Vagina (tissue), 2 donors: ENCODE results near the gene MYO1H. TPM values are rescaled to one million over a fixed set of nuclear protein-coding genes. Genes with fewer than 3 reads are reported as not detected.
"Not testable (repeated sequence)": the region's sequence is repeated elsewhere in the genome, so short reads cannot be mapped to it uniquely, and the experiment has no call there.

Source experiments
- DNase-seq, 2 donors: peaks; one replicate each; pipeline ENCODE4 v3.0.0-alpha.2; 2017; ENCODE audit errors: extremely low spot score in 2 of 2
- H3K27ac ChIP-seq: fragments of 200-600 bp; sonication (generic); one replicate; pipeline ENCODE4 v1.5.1; 2019
- H3K27me3 ChIP-seq: fragments of 200-600 bp; sonication (generic); one replicate; pipeline ENCODE4 v1.5.1; 2019
- H3K36me3 ChIP-seq, 2 donors: fragments of 200-600 bp; sonication (generic); one replicate each; pipeline ENCODE4 v1.5.1; 2017 to 2019
- H3K4me1 ChIP-seq: fragments of 200-600 bp; sonication (generic); one replicate; pipeline ENCODE4 v1.5.1; 2019
- H3K4me3 ChIP-seq, 2 donors: fragments of 200-600 bp; sonication (generic); 1 replicate in 1 of 2; 2 replicates in 1 of 2; pipeline ENCODE4 v1.5.1; 2016 to 2019
- H3K9me3 ChIP-seq: fragments of 200-600 bp; sonication (generic); one replicate; pipeline ENCODE4 v1.5.1; 2019
- CTCF ChIP-seq, 3 experiments: fragments of 450-650 bp in 2 of 3; fragments of 200-600 bp in 1 of 3; sonication (generic) in 1 of 3; IDR thresholded peaks; one replicate each; pipeline ENCODE4 v1.5.1; 2017 to 2019; ENCODE audit warnings: antibody characterized with exemption in 3 of 3, mild to moderate bottlenecking in 2 of 3, moderate library complexity in 2 of 3
- POLR2A ChIP-seq, 2 donors: fragments of 450-650 bp; IDR thresholded peaks; one replicate each; pipeline ENCODE4 v1.6.1; 2017; ENCODE audit warnings: antibody characterized with exemption in 2 of 2, mild to moderate bottlenecking in 2 of 2, moderate library complexity in 2 of 2
- POLR2AphosphoS5 ChIP-seq, 2 donors: sonication (generic); formaldehyde crosslinking; IDR thresholded peaks; one replicate each; pipeline ENCODE4 v1.9.0; 2017; ENCODE audit warnings: antibody characterized with exemption in 2 of 2, mild to moderate bottlenecking in 2 of 2, low read depth in 1 of 2; ENCODE audit not compliant: insufficient read depth in 1 of 2
- intact Hi-C: fragments of 100-400 bp; cut with DNase I; formaldehyde crosslinking; loops from one replicate; pipeline ENCODE4 v1.15.1; 2023
- total RNA-seq: library from RNA; depleted of rRNA; stranded (reverse); fragments of >200 nt; gene quantifications from one replicate; pipeline ENCODE4 v1.2.3, GENCODE V29; 2016

Gene MYO1H
- total RNA-seq, 1 donor from 2014 or later, result not detected

DNA sequence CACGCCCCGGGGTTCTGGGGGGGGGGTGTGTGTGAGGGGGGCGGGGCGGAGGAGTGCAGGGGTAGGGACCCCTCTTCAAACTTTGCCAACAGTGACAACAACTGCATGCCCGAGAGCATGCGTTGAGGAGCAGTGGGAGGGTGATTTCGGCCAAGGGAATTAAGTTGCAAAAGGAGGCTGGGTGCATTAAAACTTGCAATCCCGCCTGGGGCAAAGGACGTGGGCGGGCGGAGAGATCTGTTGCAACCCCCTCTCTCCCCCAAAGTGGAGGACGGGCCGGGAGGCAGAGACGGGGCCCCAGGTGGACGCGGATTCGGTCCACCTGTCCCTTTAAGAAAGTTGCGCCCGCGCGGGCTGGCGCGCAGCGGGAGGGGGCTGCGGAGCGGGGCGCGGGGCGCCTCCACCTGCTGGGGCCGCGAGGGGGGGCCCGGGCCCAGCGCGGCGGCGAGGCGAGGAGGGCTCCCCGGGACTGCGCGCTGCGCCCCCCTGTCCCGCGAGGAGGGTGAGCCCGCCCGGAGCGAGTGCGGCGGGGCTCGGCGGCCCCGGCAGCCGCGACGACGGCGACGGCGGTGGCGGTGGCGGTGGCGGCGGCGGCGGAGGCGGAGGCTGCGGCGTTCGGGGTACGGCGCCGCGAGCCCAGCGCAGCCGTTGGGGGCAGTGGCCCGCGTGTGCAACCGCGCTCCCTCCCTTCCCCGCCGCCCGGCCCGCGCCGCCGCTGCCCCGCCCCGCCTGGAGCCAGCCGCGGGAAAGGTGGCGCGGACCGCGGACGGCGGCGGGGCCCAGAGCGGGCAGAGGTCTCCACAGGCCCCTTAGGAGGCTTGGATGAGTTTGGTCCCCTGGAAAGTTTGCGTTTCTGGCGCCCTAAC lies 38.1 kb upstream of the MYO1H start:
- Histone ChIP-seq H3K4me1 (peaks cover 16% of the 10 kb centered on the region), H3K27ac (peak overlapping the region; percentile 13), H3K4me3 (peak overlapping the region; percentile 47 to 65), H3K36me3 (no peaks in the 10 kb centered on the region), H3K27me3 (no peaks in the 10 kb centered on the region), H3K9me3 (no peaks in the 10 kb centered on the region)
- intact Hi-C loops, result no loop called here
- DNase-seq, result no peak
- no peak for TF ChIP-seq POLR2A (IDR thresholded peaks at IDR 0.05)
- no peak for TF ChIP-seq CTCF (IDR thresholded peaks at IDR 0.05)
- no peak for TF ChIP-seq POLR2AphosphoS5 (IDR thresholded peaks at IDR 0.05; ENCODE audit: insufficient read depth in 1 of 2, low read depth in 1 of 2)

GRCh38 chr12:109310247-109311125 lies 37.2 kb upstream of the MYO1H start:
- H3K4me3 ChIP-seq, result peak overlapping the region; percentile 47 to 65
- H3K36me3 ChIP-seq, result no peaks in the 10 kb centered on the region
- H3K27me3 ChIP-seq, result no peaks in the 10 kb centered on the region
- no peak for TF ChIP-seq POLR2AphosphoS5 (IDR thresholded peaks at IDR 0.05; ENCODE audit: insufficient read depth in 1 of 2, low read depth in 1 of 2)
- no peak for TF ChIP-seq POLR2A (IDR thresholded peaks at IDR 0.05)
- no peak for TF ChIP-seq CTCF (IDR thresholded peaks at IDR 0.05)
- peak overlapping the region; percentile 13 for H3K27ac ChIP-seq
- H3K9me3 ChIP-seq, result no peaks in the 10 kb centered on the region
- no peak for DNase-seq
- peaks cover 16% of the 10 kb centered on the region for H3K4me1 ChIP-seq
- intact Hi-C loops, result no loop called here

DNA sequence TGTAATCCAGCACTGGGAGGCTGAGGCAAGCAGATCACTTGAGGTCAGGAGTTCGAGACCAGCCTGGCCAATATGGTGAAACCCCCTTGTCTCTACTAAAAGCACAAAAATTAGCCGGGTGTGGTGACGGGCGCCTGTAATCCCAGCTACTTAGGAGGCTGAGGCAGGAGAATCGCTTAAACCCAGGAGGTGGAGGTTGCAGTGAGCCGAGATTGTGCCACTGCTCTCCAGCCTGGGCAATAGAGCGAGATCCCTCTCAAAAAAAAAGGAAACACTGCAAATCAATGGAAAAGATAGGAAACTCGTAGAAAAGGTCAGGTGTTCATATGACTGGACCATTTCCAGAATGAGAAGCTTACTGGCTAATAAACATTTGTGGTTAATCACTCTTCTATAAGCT lies 26.4 kb upstream of the MYO1H start:
- H3K36me3 ChIP-seq, H3K27me3 ChIP-seq, H3K4me3 ChIP-seq, H3K4me1 ChIP-seq, DNase-seq, intact Hi-C loops, H3K9me3 ChIP-seq, H3K27ac ChIP-seq: not testable (repeated sequence)

GRCh38 chr12:109329003-109329402 lies 18.7 kb upstream of the MYO1H start:
- no peak for DNase-seq
- H3K9me3 ChIP-seq, result no peaks in the 10 kb centered on the region
- intact Hi-C loops, result no loop called here
- TF ChIP-seq CTCF (IDR thresholded peaks at IDR 0.05) (no peak), POLR2A (IDR thresholded peaks at IDR 0.05) (no peak), POLR2AphosphoS5 (IDR thresholded peaks at IDR 0.05; ENCODE audit: insufficient read depth in 1 of 2, low read depth in 1 of 2) (no peak)
- H3K27ac ChIP-seq, result no peak overlapping the region
- no peaks in the 10 kb centered on the region for H3K36me3 ChIP-seq
- H3K27me3 ChIP-seq, result no peaks in the 10 kb centered on the region
- no peaks in the 10 kb centered on the region for H3K4me1 ChIP-seq
- H3K4me3 ChIP-seq, result no peak overlapping the region

- no peaks in the 10 kb centered on the region for H3K36me3 ChIP-seq
- H3K4me3 ChIP-seq, result no peak overlapping the region
- DNase-seq, result no peak
- TF ChIP-seq POLR2AphosphoS5 (IDR thresholded peaks at IDR 0.05; ENCODE audit: insufficient read depth in 1 of 2, low read depth in 1 of 2) (no peak), POLR2A (IDR thresholded peaks at IDR 0.05) (no peak), CTCF (IDR thresholded peaks at IDR 0.05) (no peak)
- H3K4me1 ChIP-seq, result no peaks in the 10 kb centered on the region
- H3K27ac ChIP-seq, result no peak overlapping the region
- H3K9me3 ChIP-seq, result no peaks in the 10 kb centered on the region
- H3K27me3 ChIP-seq, result no peaks in the 10 kb centered on the region
- intact Hi-C loops, result no loop called here
Observed at GRCh38 chr12:109329686-109330085, 18.0 kb upstream of the MYO1H start.
